ENCODE data around the gene SCYL3. TPM values are rescaled to one million over a fixed set of nuclear protein-coding genes. Genes with fewer than 3 reads are reported as not detected.
"Not testable (repeated sequence)": the region's sequence is repeated elsewhere in the genome, so short reads cannot be mapped to it uniquely, and the experiment has no call there.

The SCYL3 gene
- total RNA-seq, 1 donor from 2014 or later = 8.4 TPM

GRCh38 chr1:169871988-169872387, 21.7 kb downstream of the SCYL3 start:
- not testable (repeated sequence) for DNase-seq (ENCODE audit: low spot score)

DNA sequence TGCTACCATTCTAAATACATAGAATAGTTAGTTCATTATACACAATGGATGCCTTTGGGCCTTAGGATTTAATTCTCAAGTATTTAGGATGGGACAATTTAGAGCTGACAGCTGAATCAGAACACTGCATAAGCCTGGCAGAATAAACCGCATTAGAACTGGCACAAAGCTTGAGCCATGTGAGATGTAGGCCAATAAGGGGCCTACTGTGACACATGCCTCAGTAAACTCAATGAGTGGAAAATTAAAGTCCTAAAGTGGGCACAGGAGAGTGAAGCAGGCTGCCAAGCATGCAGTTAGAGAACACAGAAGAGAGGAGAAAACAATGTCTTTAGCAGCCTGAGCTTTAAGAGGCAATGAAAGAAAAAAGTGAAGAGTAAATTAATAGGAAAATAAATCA, 24.3 kb downstream of the SCYL3 start:
- no peak for DNase-seq (ENCODE audit: low spot score)

GRCh38 chr1:169868978-169869377, 24.7 kb downstream of the SCYL3 start:
- no peak for DNase-seq (ENCODE audit: low spot score)

GRCh38 chr1:169867012-169867675, 26.6 kb downstream of the SCYL3 start:
- no peak for DNase-seq (ENCODE audit: low spot score)

GRCh38 chr1:169866577-169866976, 27.1 kb downstream of the SCYL3 start:
- no peak for DNase-seq (ENCODE audit: low spot score)

DNA sequence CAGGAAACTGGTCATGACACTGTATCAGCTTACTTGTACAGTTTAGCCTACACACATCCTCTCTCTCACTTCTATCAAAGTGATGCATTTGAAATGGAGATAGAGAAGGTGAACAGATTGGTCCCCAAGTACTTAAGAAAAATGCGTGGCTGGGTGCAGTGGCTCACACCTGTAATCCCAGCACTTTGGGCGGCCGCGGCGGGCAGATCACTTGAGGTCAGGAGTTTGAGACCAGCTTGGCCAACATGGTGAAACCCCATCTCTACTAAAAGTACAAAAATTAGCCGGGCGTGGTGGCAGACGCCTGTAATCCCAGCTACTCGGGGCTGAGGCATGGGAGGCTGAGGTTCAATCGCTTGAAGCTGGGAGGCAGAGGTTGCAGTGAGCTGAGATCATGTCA, 29.2 kb downstream of the SCYL3 start:
- not testable (repeated sequence) for DNase-seq (ENCODE audit: low spot score)

DNA sequence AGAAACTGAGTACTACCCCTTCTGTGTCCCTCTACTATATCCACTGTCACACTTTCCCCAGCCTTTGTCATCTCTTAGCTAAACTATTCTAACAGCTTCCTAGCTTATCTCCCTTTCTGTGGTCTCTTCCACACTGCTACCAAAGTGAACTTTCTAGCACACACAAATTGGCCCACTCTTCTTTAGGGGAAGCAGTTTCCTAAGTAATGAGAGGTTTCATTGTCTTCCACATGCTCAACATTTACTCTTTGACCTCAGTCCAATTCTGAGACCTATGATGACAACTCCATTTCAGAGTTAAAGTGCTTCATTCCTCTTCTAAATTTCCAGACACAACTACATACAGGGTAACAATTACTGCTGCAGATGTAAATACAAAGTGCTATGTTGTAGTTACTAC, 32.9 kb downstream of the SCYL3 start:
- no peak for DNase-seq (ENCODE audit: low spot score)

DNA sequence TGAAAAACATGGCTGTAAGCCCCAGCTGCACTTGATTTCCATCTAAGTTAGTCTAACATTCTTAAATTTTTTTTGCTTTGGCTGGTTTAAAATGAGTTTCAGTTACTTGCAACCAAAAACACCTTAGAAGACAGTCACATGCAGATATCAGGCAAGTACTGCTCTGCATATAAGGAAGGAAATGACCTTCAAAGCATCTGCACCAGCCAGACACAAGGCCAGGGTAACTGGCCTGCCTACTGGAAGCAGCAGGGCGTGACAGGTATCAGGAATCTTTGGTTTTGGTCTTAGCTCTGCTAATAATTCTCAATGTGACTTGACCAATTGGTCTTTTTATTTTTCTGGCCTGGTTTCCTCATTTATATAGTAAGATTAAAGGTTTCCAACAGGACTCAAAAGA, 33.5 kb downstream of the SCYL3 start:
- no peak for DNase-seq (ENCODE audit: low spot score)

GRCh38 chr1:169859001-169859400, 34.7 kb downstream of the SCYL3 start:
- no peak for DNase-seq (ENCODE audit: low spot score)

GRCh38 chr1:169858467-169858866, 35.2 kb downstream of the SCYL3 start:
- no peak for DNase-seq (ENCODE audit: low spot score)

- DNase-seq (ENCODE audit: low spot score) = no peak
These were observed 40.4 kb downstream of the SCYL3 start for GRCh38 chr1:169853341-169853740.

GRCh38 chr1:169849346-169850022, 44.2 kb downstream of the SCYL3 start:
- DNase-seq (ENCODE audit: low spot score) = no peak

GRCh38 chr1:169848456-169848855, 45.2 kb downstream of the SCYL3 start:
- no peak for DNase-seq (ENCODE audit: low spot score)

DNA sequence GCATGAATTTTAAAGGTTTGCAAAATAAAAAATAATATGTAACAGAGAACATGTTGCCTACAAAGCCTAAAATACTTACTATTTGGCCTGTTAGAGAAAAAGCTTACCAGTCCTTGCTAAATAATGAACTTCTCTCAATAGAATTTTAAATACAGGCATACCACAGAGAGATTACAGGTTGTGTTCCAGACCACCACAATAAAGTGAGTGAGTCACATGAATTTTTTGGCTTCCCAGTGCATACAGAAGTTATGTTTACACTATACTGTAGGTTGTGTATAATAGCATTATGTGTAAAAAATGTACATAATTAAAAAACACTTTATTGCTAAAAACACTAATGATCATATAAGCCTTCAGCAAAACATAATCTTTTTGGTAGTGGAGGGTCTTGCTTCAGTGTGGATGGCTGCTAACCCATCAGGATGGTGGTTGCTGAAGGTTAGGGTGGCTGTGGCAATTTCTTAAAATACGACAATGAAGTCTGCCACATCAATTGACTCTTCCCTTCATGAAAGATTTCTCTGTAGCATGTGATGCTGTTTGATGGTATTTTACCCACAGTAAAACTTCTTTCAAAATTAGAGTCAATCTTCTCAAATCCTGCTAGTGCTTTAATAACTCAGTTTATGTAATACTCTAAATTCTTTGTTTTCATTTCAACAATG, 48.6 kb downstream of the SCYL3 start:
- DNase-seq (ENCODE audit: low spot score) = no peak

DNA sequence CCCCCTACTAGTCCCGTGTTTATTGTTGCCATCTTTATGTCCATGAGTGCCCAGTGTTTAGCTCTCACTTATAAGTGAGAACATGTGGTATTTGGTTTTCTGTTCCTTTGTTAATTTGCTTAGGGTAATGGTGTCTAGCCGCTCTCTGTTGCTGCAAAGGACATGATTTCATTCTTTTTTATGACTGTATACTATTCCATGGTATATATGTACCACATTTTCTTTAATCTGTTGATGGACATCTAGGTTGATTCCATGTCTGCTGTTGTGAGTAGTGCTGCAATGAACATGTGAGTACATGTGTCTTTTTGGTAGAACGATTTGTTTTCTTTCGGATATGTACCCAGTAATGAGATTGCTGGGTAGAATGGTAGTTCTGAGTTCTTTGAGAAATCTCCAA, 54.8 kb downstream of the SCYL3 start:
- DNase-seq (ENCODE audit: low spot score) = no peak

- DNase-seq (ENCODE audit: low spot score) = no peak
These were observed 57.5 kb downstream of the SCYL3 start for GRCh38 chr1:169836198-169836597.

DNA sequence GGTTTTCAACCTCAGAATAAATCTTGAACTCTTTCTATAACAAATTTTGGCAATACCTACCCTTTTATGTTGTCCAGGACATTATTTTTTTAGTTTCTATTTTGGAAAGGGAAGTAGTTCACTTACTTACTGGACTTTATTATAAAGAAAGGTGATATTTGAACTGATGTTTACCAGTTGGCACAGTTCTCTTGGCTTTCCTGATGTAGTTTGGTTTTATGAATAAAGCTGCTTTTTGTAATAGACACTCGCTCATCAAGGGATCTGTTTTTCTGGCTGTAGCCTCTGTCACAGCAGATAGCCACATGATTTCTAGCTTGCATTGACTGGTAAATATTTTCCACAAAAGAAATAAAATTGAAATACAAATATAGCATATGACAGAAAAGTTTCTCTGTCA, 58.0 kb downstream of the SCYL3 start:
- DNase-seq (ENCODE audit: low spot score) = no peak

GRCh38 chr1:169834869-169835268, 58.8 kb downstream of the SCYL3 start:
- no peak for DNase-seq (ENCODE audit: low spot score)

DNA sequence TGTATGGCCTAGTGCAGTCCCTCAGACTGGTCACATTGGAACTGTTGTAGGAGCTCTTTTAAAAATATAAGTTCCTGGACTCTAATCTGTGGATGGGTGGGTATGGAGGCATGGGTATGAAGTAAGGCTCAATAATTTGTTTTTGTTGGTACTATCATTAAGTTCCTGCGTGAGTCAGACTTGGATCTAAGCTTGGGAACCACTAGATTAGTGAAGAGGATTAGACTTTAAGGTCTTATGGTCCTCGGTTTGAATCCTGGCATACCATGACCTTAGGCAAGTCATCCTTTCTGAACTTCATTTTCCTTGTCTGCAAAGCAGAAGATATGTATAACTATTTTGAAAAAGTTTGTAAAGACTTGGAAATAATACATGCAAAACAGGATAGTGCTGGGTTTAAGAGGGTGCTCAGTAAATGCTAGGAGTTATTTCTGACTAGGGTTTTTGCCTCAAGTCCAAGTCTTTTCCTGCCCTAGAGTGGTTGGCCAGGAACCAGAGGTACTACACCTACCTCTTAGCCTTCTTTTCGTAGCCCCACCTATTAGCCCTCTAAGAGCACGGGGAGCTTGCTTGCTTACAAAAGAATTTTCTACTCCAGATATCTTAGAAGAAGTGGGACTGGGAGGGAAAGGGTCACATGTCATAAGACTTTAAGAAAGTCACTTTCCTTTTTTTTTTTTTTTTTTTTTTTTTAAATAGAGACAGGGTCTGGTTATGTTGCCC, 60.4 kb downstream of the SCYL3 start:
- no peak for DNase-seq (ENCODE audit: low spot score)

DNA sequence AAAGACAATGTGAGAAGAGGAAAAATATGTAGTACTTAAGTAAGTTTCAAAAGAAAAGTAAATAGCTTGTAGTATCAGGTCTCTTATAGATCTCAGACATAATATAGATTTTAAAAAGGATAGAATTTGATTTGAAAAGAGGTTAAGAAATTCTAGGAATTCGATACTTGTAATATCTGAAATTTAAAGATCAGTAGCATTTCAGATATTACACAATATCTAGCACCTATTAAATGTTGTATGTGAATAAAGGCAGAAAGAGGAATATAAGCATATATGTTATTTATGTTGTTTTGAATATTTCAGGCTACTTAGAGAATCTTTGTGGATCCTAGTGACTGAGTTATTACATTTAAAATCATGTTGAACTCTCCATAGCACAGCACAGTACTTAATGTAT, 64.0 kb downstream of the SCYL3 start:
- no peak for DNase-seq (ENCODE audit: low spot score)

DNA sequence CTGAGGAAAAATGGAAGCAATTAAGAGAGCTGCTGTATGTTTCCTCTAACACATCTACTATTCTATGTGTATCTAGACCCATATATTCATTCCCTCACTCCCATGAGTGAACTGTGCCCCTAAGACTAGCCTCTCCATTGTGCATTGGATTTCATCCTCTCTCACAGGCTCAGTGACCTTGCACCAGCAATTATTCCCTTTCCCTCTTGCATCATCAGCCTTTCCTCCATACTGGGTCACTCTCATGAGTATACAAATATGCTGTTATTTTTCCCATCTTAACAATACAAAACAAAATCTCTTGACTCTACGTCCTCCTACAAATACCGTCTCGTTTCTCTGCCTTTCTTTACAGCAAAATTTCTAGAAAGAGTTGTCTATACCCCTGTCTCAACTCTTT, 69.5 kb downstream of the SCYL3 start:
- no peak for DNase-seq (ENCODE audit: low spot score)

DNA sequence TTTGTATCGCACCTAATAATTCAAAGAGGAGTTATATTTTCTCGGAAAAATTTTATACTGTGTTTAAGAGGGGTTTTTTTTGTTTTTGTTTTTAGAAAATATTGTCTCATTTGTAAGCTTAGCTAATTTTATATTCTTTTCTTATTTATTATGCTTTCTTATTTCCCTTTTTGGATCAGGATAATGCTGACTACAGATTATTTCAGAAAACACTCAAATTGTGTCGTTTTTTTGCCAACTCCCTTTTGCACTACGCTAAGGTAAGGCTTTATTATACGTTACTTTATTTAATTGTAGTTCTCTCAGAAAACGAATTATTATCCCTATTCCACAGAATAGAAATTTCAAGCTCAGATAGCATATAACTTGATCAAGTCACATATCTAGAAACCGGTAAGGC, 72.2 kb downstream of the SCYL3 start:
- DNase-seq (ENCODE audit: low spot score) = no peak

Data from mesenteric fat pad (tissue), 1 donor.